Panc1 (cell line): ENCODE results near the gene CTNNBIP1.

ENCODE experiments used
- CTCF ChIP-seq: fragments of 450-650 bp; IDR thresholded peaks from 2 replicates; pipeline ENCODE4 v1.5.1; 2017; ENCODE audit warnings: mild to moderate bottlenecking
- POLR2AphosphoS5 ChIP-seq: IDR thresholded peaks from 2 replicates; pipeline ENCODE4 v1.6.1; 2012; ENCODE audit warnings: mild to moderate bottlenecking, low read depth, low read length, moderate library complexity

- TF ChIP-seq POLR2AphosphoS5 (peak; percentile 98), CTCF (no peak)
Measured at GRCh38 chr1:9942939-9943788, 33.1 kb upstream of the CTNNBIP1 start, which contains the start of the genes LZIC and NMNAT1.
